SK-N-MC (cell line): ENCODE measurements around the gene KNOP1.
"Not testable (repeated sequence)": the region's sequence is repeated elsewhere in the genome, so short reads cannot be mapped to it uniquely, and the experiment has no call there.

ENCODE experiments used
- DNase-seq: peaks from one replicate; pipeline ENCODE4 v3.0.0-alpha.2; 2011; ENCODE audit warnings: low read depth, low spot score
- H3K27ac ChIP-seq: fragments of 200-600 bp; sonication (generic); 2 replicates; pipeline ENCODE4 v1.5.1; 2016; ENCODE audit warnings: mixed run types
- H3K36me3 ChIP-seq: fragments of 200-600 bp; sonication (generic); 2 replicates; pipeline ENCODE4 v1.6.1; 2017; ENCODE audit warnings: antibody characterized with exemption, low read length, mixed read lengths; ENCODE audit not compliant: insufficient read depth
- H3K4me3 ChIP-seq: fragments of 200-600 bp; sonication (generic); 2 replicates; pipeline ENCODE4 v1.5.1; 2016
- H3K9ac ChIP-seq: fragments of 200-600 bp; sonication (generic); 2 replicates; pipeline ENCODE4 v1.8.0; 2017; ENCODE audit warnings: mixed run types, mixed read lengths; ENCODE audit not compliant: insufficient read length
- H3K9me3 ChIP-seq: fragments of 200-600 bp; sonication (generic); 2 replicates; pipeline ENCODE4 v1.6.1; 2017; ENCODE audit warnings: low read depth, mild to moderate bottlenecking, antibody characterized with exemption, low read length, moderate library complexity, mixed read lengths
- EZH2 ChIP-seq: fragments of 200-600 bp; sonication (generic); IDR thresholded peaks from one replicate; pipeline ENCODE4 v1.6.1; 2017; ENCODE audit warnings: antibody characterized with exemption
- FOXP2 ChIP-seq: optimal IDR thresholded peaks from 2 replicates; pipeline ENCODE3; 2011; ENCODE audit warnings: mild to moderate bottlenecking, moderate library complexity; ENCODE audit not compliant: insufficient read depth; ENCODE audit errors: extremely low read length, control extremely low read depth
- POLR2AphosphoS5 ChIP-seq: IDR thresholded peaks from 2 replicates; pipeline ENCODE4 v1.6.1; 2012; ENCODE audit warnings: mild to moderate bottlenecking, low read depth, low read length, borderline replicate concordance

Gene KNOP1

GRCh38 chr16:19718624-19718965, 568 bp upstream of the KNOP1 start:
- DNase-seq, result no peak
- Histone ChIP-seq H3K9ac (peak overlapping the region; percentile 92), H3K36me3 (peaks cover 21% of the 10 kb centered on the region), H3K27ac (no peak overlapping the region), H3K4me3 (peak overlapping the region; percentile 88), H3K9me3 (no peaks in the 10 kb centered on the region)
- TF ChIP-seq FOXP2, result no peak
- no peak for TF ChIP-seq EZH2
- no peak for TF ChIP-seq POLR2AphosphoS5

- DNase-seq, result no peak
Observed at GRCh38 chr16:19717314-19717713, 713 bp downstream of the KNOP1 start.

GRCh38 chr16:19716728-19717127, 1.3 kb downstream of the KNOP1 start:
- Histone ChIP-seq H3K36me3 (peaks cover 32% of the 10 kb centered on the region), H3K4me3 (peak overlapping the region; percentile 88), H3K9ac (peak overlapping the region; percentile 92)
- not testable (repeated sequence) for DNase-seq, H3K9me3 ChIP-seq, H3K27ac ChIP-seq

More at GRCh38 chr16:19717314-19717713, 713 bp downstream of the KNOP1 start:
- TF ChIP-seq POLR2AphosphoS5 (no peak), FOXP2 (no peak), EZH2 (no peak)
- peaks cover 26% of the 10 kb centered on the region for H3K36me3 ChIP-seq
- H3K9me3 ChIP-seq, result no peaks in the 10 kb centered on the region
- H3K27ac ChIP-seq, result peak overlapping the region; percentile 15; the same call in 1 of the 2 replicates
- H3K4me3 ChIP-seq, result peak overlapping the region; percentile 88
- peak overlapping the region; percentile 92 for H3K9ac ChIP-seq

GRCh38 chr16:19716183-19716582, 1.8 kb downstream of the KNOP1 start:
- H3K9me3 ChIP-seq, result no peaks in the 10 kb centered on the region
- H3K36me3 ChIP-seq, result peaks cover 38% of the 10 kb centered on the region
- TF ChIP-seq POLR2AphosphoS5 (no peak), FOXP2 (no peak), EZH2 (no peak)
- H3K27ac ChIP-seq, result no peak overlapping the region
- DNase-seq, result no peak
- peak overlapping the region; percentile 25 for H3K9ac ChIP-seq
- H3K4me3 ChIP-seq, result peak overlapping the region; percentile 88

GRCh38 chr16:19715566-19715965, 2.5 kb downstream of the KNOP1 start:
- Histone ChIP-seq H3K36me3 (peaks cover 43% of the 10 kb centered on the region), H3K9me3 (no peaks in the 10 kb centered on the region), H3K27ac (no peak overlapping the region), H3K4me3 (no peak overlapping the region), H3K9ac (no peak overlapping the region)
- no peak for TF ChIP-seq EZH2
- no peak for TF ChIP-seq FOXP2
- no peak for TF ChIP-seq POLR2AphosphoS5
- DNase-seq, result no peak

- Histone ChIP-seq H3K27ac (no peak overlapping the region), H3K9me3 (no peaks in the 10 kb centered on the region), H3K4me3 (no peak overlapping the region), H3K36me3 (peaks cover 57% of the 10 kb centered on the region), H3K9ac (no peak overlapping the region)
- DNase-seq, result no peak
- TF ChIP-seq EZH2 (no peak), FOXP2 (no peak), POLR2AphosphoS5 (no peak)
Observed at GRCh38 chr16:19713697-19714096, 4.3 kb downstream of the KNOP1 start.

- TF ChIP-seq FOXP2 (no peak), POLR2AphosphoS5 (no peak), EZH2 (no peak)
- Histone ChIP-seq H3K9me3 (no peaks in the 10 kb centered on the region), H3K36me3 (peaks cover 63% of the 10 kb centered on the region), H3K27ac (no peak overlapping the region), H3K4me3 (no peak overlapping the region), H3K9ac (no peak overlapping the region)
- no peak for DNase-seq
Observed at GRCh38 chr16:19712418-19713058, 5.5 kb downstream of the KNOP1 start.

- Histone ChIP-seq H3K9me3 (no peaks in the 10 kb centered on the region), H3K9ac (no peak overlapping the region), H3K27ac (no peak overlapping the region), H3K4me3 (no peak overlapping the region), H3K36me3 (peaks cover 70% of the 10 kb centered on the region)
- no peak for TF ChIP-seq FOXP2
- no peak for TF ChIP-seq EZH2
- TF ChIP-seq POLR2AphosphoS5, result no peak
- DNase-seq, result no peak
Observed at GRCh38 chr16:19711643-19712042, 6.4 kb downstream of the KNOP1 start.

- DNase-seq, result no peak
- H3K4me3 ChIP-seq, result no peak overlapping the region
- TF ChIP-seq POLR2AphosphoS5, result no peak
- no peak for TF ChIP-seq EZH2
- no peak for TF ChIP-seq FOXP2
- no peak overlapping the region for H3K9ac ChIP-seq
- no peak overlapping the region for H3K27ac ChIP-seq
- peaks cover 76% of the 10 kb centered on the region for H3K36me3 ChIP-seq
- H3K9me3 ChIP-seq, result no peaks in the 10 kb centered on the region
Observed at GRCh38 chr16:19710991-19711545, 7.0 kb downstream of the KNOP1 start.
